Inflammatory macrophage treated with lipopolysaccharide for 1 hour (primary cell): ENCODE results near the gene EED.

Source experiments
- DNase-seq, 2 donors: peaks; one replicate each; pipeline ENCODE4 v3.0.0-alpha.2; 2020 to 2022

Gene EED

GRCh38 chr11:86249307-86250098 is 5.0 kb downstream of the EED start:
- no peak for DNase-seq

DNA sequence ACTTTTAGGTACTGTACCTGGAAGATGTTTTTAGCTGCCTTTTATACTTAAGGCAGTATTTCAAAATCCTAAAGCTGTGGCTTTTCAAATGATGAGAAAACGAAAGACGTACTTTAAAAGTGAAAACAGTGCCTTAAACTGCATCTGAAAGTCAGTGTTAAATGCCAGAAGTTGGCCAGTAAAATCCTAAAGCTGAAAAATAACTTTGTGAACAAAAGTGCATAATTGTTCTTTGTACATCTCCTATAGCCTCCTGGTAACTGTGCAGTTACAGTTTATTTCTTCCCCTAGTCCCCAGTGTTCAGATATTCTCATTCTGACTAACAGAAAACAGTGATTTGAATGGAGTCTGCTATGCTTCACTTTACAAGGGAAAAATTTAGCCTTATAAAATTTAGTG is 6.8 kb downstream of the EED start:
- DNase-seq, result no peak

DNA sequence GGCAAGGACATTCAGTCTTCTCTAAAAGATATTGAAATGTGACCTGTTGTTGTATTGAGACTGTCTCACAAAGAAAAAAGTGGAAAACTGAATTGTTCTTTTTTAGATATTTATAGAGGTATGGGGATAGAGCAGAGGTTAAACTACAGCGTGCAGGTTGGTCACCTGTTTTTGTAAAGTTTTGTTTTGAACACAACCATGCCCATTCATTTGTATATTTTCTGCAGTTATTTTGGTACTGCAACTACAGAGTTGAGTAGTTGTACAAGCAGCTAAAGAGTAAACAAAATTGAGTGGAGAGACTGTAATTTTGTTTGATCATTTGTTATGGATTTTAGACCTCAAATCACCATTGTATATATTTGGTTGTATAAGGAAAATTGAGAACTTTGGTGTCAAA is 11.3 kb downstream of the EED start:
- no peak for DNase-seq

DNA sequence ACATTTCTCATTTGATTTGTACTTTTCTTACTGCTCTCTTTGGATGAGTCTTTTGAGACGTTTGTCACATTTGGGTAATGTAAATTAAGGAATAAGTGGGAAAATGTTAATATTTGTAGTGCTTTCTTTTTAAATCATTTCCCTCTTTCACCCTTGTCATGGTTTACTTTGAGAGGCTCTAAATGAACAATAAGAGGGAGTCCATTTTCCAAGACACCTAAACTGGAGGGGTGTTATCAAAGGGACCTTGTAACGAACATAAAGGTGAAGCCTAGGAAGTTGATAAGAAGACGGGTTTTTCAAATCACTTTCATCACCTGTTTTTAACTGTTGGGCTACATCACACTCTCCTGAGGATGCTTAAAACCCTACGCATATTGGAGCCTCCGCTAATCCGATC is 12.1 kb downstream of the EED start:
- no peak for DNase-seq

- no peak for DNase-seq
These were observed 12.9 kb downstream of the EED start for GRCh38 chr11:86257446-86257845.

DNA sequence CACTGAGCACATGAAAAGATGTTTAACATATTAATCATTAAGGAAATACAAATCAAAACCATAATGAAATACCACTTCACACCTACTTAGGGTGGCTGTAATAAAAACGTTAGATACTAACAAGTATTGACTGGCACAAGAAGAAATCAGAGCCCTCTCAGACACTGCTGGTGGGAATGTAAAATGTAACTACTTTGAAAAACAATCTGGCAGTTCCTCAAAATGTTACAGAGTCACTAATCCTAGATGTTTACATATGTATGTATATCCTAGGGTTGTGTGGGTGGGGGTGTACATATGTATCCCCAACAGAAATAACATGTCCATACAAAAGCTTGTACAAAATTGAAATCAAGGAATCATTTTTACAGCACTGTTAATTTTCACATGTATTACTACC is 15.2 kb downstream of the EED start:
- no peak for DNase-seq

- DNase-seq, result no peak
These were observed 16.8 kb downstream of the EED start for GRCh38 chr11:86261328-86261727.

GRCh38 chr11:86262387-86262786 is 17.8 kb downstream of the EED start:
- DNase-seq, result no peak

GRCh38 chr11:86264649-86265048 is 20.1 kb downstream of the EED start:
- DNase-seq, result no peak

- no peak for DNase-seq
These were observed 20.6 kb downstream of the EED start for GRCh38 chr11:86265194-86265593.

GRCh38 chr11:86269645-86270044 is 25.1 kb downstream of the EED start:
- no peak for DNase-seq

DNA sequence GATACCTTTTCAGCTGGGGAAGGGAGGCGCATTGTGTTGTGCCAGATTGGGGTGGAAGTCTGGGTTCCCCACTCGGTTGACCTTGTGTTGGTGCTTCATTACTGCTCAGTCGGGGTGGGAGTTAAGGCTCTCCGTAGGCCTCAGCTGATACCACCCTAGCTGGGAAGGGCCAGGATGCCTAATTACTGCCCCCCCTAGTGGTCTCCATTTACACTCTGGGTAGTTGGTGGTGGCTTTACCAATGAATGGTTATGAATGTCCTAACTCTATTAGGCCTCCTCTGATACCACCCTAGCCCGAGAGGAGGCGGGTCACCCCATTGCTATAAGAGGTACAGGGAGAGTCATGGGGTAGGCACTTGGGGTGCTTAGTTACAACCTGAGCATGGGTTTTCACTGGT is 29.9 kb downstream of the EED start:
- DNase-seq, result no peak

- DNase-seq, result no peak
These were observed 30.4 kb downstream of the EED start for GRCh38 chr11:86274999-86275398.

- DNase-seq, result no peak
These were observed 31.2 kb downstream of the EED start for GRCh38 chr11:86275493-86276370.

DNA sequence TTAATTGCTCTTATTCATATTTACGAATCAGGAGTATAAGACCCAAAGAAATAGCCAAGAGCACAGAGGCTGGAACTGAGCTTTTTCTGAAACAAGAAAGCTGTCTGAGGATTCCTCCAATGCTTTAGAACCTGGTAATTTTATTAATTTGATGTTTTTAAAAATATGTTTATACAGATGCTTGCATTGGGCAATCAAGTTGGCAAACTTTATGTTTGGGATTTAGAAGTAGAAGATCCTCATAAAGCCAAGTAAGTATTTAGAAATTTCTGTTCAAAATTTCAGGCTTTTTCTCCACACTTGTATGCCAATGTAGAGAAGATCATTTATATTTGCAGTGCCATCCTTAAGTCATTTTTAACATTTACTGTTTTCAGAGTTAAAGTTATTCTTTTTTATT is 33.2 kb downstream of the EED start:
- DNase-seq, result no peak

- no peak for DNase-seq
These were observed 33.7 kb downstream of the EED start for GRCh38 chr11:86278226-86278625.

DNA sequence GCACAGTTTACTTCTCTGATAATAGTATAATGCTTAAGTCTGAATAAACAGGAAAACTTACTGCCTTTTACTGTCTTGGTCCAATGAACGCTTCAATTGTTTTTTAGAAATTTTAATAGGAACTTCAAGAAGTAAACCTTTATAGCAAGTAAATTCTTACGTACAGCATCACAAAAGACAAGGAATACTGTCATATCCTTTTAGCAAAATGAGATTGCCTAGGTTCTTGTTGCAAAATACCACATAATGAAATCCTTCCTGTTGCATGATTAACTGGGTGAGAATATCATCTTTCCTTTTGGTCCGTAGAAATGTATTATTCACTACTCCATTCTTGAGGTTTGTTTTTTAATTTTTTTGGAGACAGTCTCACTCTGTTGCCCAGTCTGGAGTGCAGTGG is 35.2 kb downstream of the EED start:
- peak; percentile 7 to 52 for DNase-seq

DNA sequence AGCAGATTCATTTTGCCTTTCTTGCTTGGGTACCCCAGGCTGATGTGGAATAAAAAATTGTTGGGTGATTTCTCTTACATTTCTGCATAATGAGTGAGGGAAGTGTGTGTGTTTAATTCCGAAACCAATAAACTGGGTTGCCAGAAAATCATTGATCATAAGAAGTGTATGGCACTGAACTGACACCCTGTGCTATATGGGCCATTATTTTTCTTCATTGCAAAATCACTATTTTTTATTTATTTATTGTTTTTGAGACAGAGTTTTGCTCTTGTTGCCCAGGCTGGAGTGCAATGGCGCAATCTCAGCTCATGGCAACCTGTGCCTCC is 42.9 kb downstream of the EED start:
- no peak for DNase-seq

- no peak for DNase-seq
These were observed 44.4 kb downstream of the EED start for GRCh38 chr11:86288776-86289507.

DNA sequence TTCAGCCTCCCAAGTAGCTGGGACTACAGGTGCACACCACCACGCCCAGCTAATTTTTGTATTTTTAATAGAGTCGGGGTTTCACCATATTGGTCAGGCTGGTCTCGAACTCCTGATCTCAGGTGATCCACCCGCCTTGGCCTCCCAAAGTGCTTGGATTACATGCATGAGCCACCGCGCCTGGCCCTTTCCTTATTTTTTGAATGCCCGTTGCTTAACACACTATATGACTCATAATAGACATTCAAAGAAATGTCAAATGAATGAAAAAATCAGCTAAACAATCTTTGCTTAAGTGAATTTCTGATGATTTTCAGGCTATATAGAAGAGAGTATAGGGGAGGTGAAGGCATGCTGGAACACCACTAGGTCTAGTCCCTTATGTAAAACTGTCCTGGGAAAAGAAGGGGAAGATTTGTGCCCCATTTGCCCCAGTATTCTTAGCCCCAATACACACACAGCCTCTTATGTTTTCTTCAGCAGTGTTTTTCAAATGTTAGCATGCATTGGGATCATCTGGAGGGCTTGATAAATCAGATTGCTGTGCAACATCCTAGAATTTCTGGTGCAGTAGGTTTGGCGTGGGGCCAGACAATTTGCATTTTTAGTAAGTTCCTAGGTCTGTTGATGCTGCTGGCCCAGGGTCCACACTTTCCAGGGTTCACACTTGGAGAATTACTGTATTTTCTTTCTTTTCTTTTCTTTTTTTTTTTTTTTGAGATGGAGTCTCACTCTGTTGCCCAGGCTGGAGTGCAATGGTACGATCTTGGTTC is 45.1 kb downstream of the EED start:
- DNase-seq, result peak in 1 of 2 donors; percentile 7

DNA sequence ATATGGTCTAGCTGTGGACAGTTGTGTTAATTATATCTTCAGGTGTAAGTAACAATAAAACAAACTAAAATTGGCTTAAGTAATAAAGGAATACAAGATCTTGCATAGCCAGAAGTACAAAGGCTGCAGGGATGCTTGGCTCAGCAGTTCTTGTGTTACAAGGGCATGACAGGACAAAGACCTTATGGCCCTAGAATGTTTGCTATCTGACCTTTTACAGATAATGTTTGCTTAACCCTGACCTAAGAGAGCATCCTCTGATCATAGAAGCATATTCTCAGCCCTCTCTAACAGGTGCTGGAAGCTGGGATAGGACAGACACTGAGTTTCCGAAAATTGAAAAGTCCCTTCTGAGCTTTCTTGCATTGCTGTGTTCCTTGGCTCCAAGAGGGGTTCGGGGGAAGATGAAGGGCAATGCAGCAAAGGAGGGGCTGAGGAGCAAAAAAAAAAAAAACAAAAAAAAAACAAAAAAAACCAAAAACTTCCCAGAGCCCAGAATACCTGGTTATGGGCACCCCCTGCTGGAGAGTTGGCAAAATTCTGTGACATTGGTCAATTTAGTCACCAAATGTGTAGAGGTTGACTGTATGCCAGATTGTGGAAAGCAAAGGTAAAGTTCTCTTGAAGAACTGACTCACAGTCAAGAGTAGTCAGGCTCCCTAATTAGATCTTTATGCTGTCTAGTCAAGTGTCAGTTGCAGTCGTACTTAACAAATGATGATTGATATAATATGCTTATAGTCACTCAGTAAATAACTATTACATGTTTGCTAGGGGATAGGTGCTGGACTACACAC is 47.1 kb downstream of the EED start:
- peak; percentile 27 to 76 for DNase-seq
